OCI-LY3 (cell line): Measurements from ENCODE around the gene NOS1.

Source experiments
- CTCF ChIP-seq: fragments of 200-600, 300-600 bp; sonication (generic); IDR thresholded peaks from 2 replicates; pipeline ENCODE4 v1.5.1; 2014; ENCODE audit warnings: antibody characterized with exemption, low read length, low read depth
- EZH2phosphoT487 ChIP-seq: fragments of 200-600 bp; shearing (Covaris generic); IDR thresholded peaks from 2 replicates; pipeline ENCODE4 v1.6.1; 2018; ENCODE audit warnings: antibody characterized with exemption, mixed run types, low read depth

DNA sequence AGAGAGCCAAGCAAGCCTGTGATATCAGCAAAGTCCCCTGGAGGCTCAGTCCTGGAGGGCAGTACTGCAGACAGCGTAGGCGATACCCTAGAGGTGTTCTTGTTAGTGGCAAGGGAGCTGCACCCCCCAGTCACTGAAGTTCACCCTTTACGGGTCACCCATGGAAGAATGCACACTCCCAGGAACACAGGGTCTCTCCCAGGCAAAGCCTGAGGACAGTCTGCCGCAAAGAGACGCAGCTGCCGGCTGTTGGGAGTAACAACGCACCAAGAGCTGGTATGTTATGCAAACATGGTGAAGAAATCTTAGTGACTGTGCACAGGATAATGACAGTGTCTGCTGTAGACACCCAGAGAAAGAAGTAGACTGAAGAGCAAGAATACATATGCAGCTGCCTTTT, 43.5 kb upstream of the NOS1 start:
- TF ChIP-seq CTCF (no peak), EZH2phosphoT487 (no peak)
